HG02885 (cell line): ENCODE data around the gene MYL3.

Experiments
- ATAC-seq: cut with Tn5 transposase; IDR thresholded peaks from one replicate; pipeline ENCODE4 v1.9.1; 2021; ENCODE audit warnings: mild to moderate bottlenecking; ENCODE audit not compliant: unreplicated experiment, poor library complexity

The MYL3 gene

DNA sequence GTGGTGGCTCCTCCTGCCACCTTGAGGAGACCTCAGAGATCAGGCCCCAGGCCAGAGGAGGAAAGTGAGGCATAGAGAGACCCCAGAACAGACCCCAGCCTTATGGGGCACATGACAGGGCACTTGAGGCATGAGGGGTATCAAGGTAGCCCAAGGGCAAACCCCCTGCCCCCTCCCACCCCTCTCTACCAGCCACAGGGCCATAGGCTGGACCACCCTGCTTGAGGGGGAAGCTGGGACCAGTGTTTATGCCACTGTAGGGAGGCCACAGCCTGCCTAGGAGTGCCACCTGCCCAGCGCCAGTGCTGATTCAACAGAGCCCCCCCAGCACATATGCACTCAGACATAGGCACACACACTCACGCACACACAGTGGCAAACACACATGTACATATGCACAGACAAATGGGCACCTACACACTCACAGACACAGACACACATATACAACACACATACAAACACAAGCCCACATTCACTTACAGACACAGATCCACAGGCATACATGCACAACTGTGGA lies 10.3 kb downstream of the MYL3 start:
- ATAC-seq, result no peak

DNA sequence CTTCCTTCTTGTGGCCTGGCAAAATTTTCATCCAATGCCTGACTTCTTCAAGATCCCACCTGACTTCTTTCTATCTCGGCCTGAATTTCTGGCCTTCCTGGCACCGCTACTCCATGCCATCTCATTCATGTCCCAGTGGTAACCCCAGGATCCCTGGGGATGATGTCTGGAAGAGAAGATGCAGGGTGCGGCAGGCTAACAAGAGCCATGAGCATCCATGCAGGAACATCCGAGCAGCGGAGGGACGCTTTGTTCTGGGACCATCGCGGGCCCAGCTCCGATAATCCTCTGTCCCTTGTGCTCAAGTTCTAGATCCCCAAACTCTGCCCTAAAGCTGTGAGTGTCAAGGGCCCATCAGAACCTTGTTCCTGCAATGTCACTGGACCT lies 10.9 kb downstream of the MYL3 start:
- ATAC-seq, result no peak

- no peak for ATAC-seq
Measured at GRCh38 chr3:46851364-46852333, 11.6 kb downstream of the MYL3 start.

- no peak for ATAC-seq
Measured at GRCh38 chr3:46850468-46850779, 12.8 kb downstream of the MYL3 start.

DNA sequence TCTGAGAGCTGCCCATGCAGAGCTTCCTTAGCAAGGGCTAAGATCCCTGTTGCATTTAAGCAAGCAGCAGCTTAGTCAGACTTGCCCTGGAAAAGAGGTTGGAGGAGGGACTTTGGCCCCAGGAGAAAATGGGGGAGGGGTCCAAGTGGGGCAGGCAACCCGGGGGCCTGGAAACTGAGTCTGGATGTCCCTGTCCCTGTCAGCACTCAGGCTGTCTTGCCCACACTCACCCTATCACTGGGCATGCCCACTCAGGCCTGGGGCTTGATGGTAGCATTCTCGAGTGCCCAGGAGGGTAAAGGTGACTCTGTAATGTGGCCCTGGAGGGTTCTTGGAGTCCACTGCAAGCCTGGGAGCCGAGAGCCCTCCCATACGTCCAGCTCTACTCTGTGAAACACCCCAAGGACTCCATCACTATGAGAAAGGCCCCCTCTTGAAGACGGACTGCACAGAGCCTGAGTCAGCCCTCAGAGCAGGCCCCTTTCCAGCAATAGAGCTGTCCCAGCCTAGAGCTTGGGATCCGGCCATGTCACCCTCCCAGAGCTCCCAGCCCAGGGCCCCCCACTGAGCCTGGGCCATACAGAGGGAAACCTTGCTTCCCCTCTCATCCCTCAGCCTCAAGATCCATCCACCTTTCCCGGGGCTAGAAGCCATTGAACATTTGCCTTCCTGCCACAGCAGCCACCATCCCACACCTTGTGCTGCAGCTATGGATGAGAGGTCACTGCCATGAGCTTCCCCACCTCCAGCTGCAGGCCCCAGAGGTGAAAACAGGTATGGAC lies 13.4 kb downstream of the MYL3 start:
- no peak for ATAC-seq

- no peak for ATAC-seq
Measured at GRCh38 chr3:46849045-46849631, 14.1 kb downstream of the MYL3 start.

DNA sequence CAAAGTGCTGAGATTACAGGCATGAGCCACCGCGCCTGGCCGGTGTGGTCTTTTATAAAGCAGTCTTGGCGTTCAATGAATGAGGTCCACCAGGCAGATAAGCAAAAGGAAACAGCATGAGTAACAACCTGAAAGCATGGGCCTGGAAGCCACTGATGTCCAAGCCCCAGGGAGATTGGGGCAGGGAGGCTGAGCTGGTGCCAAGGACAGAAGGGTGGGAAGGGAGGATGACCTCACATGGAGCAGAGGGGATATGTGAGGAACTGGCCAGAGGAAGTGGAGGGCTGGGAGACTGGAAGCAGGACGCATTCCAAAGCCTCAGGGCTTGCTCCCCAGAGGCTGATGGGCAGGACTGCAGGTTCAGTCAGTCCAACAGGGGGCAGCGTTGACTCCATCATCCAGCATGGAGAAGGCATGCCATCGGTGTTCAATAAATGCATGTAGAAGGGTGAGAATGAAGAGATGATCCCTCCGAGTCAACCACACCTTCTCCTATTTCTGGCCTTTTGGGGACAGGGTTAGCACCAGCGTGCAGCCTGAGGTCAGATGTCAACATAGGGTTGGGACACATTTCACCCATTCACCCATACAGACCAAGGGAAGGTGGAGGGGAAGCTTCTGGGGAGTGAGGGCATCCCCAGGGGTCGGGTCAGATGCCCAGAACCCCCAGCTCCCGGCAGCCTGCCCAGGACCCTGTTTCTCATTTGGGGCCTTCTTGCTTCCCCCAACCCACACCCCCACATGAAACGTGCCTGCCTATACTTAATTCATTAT lies 14.8 kb downstream of the MYL3 start:
- ATAC-seq, result no peak

GRCh38 chr3:46847744-46848143 lies 15.5 kb downstream of the MYL3 start:
- ATAC-seq, result no peak

DNA sequence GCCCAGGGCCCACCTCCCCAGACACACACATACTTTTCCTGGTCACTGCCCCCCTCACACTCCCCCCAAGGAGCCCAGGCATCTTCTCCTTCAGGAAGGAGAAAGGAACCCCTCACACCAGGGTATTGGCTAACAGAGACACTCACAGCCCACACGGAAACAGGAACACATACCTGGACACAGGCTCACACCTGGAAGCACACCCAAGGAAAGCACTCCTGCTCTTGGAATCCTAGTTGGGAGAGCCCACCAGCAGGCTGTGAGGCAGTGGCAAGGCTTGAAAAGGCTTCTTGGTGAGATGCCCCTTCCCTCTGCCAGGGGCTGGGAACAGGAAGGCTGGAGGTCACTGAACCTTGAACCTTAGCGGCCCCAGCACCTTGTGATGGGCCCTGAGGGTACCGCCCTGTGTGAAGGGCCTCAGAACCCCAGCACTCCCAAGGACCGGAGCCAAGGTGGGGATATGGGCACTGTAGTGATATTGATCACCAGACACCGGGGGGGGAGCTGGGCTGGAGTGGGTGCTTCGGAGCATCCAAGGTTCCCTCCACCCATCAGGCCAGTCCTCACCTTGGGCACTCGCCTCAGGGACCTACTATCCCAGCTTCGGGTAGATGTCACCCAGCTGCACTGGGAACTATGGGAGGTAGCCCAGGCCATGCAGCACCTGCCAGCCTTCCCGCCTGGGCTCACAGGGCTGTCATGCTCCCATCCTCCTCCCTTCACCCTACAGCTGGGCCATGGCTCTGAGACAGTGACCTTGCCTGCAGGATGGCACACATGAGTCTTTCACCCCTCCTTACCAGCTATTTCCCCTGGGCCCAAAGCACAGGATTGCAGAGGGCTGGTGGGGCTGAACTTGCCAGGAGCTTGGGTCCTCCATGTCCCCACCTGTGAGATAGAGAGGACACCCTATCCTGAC lies 16.4 kb downstream of the MYL3 start:
- ATAC-seq, result no peak

- ATAC-seq, result peak; percentile 86
Measured at GRCh38 chr3:46845860-46846623, 17.2 kb downstream of the MYL3 start.

DNA sequence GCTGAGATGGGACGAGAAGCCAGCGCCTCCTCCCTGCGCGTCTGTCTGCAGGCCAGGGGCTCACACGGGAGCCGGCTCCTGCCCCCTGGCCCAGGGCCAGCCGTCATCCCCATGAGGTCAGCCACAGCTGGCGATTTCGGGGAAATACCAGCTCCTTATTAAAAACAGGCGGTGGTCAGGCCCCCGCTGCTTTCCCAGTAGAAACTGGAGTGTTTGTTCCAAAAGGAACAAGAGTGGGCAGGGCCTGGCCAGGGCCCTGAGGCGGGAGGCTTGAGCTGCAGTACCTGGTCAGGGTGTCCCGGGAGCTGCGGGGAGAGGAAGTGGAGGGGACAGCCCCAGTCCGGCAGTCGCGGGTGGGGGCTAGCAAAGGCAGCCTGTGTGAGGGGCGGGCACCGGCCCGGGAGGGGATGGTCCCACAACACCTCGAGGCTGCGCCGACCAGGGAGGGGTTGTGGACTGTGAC lies 17.8 kb downstream of the MYL3 start:
- peak; percentile 57 for ATAC-seq

GRCh38 chr3:46844881-46845312 lies 18.3 kb downstream of the MYL3 start:
- ATAC-seq, result no peak

GRCh38 chr3:46844397-46844796 lies 18.8 kb downstream of the MYL3 start:
- no peak for ATAC-seq

DNA sequence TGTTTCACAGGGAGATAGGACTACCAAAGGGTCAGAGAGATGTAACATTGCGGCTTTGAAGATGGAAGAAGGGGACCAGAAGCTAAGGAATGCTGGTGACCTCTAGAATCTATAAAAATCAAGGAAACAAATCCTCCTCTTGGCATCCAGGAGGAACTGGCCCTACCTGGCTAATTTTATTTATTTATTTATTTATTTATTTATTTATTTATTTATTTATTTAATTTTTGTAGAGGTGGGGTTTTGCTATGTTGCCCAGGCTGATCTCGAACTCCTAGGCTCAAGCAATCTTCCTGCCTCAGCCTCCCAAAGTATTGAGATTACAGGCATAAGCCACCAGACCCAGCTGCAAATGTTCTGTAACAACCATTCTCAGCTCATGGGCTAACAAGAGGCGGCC lies 19.7 kb downstream of the MYL3 start:
- ATAC-seq, result no peak

DNA sequence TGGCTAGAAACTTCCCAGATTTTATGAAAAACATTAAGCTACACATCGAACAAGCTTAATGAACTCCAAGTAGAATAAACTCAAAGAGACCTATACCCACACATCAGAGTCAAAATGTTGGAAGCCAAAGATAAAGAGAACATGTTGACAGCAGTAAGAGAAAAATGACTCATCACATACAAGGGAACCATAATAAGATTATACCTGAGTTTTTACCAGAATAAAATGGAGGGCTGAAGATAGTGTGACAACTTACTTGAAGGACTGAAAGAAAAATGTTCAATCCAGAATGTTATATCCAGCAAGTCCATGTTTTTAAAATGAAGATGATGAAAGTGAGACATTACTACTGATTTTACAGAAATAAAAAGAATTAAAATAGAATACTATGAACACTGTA lies 22.8 kb downstream of the MYL3 start:
- ATAC-seq, result no peak

DNA sequence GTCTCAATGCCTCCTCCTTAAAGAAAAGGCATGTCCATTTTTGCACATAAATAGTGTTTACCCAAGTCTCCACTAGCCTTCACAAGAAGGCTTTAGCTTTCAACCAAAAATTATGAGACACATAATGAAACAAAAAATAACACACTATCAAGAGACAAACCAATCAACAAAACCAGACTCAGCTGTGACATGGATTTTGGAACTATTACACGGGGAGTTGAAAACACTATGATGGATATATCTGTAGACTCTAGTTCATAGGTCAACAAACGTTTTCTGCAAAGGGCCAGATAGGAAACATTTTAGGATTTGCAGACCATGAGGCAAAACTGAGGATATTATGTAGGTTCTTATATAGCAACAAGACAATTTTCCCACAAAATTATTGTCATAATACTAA lies 24.9 kb downstream of the MYL3 start:
- ATAC-seq, result no peak

- ATAC-seq, result no peak
Measured at GRCh38 chr3:46835491-46835890, 27.8 kb downstream of the MYL3 start.

GRCh38 chr3:46835054-46835453 lies 28.2 kb downstream of the MYL3 start:
- no peak for ATAC-seq
